ENCODE data around the gene NFIC. TPM values are rescaled to one million over a fixed set of nuclear protein-coding genes. Genes with fewer than 3 reads are reported as not detected.
A peak's percentile ranks its signal among the peaks of the same experiment; 100 is the strongest.
"Not testable (repeated sequence)": the region's sequence is repeated elsewhere in the genome, so short reads cannot be mapped to it uniquely, and the experiment has no call there.

The NFIC gene
- total RNA-seq, 2 donors from 2014 or later: 111 to 196 TPM

DNA sequence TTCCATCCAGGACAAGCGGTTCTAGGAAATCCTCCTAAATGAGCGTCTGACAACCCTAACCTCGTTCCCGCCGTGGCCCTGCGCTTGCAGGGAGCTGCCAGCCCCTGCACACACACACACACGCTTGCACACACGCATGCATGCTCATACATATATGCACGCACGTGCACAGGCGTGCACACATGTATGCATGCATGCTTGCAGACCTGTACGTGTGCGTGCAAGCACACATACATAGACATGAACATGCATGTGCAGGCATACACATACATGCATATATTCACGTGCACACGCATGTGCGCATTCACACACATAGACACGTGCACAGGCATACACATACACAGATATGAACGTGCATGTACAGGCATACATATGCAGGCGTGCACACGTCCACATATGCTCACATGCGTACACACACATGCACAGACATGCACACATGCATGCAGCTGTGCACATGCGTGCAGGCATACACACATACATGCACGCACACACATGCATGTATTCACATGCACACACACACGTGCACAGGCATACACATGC lies 78.4 kb downstream of the NFIC start:
- TF ChIP-seq, protein P1, sequence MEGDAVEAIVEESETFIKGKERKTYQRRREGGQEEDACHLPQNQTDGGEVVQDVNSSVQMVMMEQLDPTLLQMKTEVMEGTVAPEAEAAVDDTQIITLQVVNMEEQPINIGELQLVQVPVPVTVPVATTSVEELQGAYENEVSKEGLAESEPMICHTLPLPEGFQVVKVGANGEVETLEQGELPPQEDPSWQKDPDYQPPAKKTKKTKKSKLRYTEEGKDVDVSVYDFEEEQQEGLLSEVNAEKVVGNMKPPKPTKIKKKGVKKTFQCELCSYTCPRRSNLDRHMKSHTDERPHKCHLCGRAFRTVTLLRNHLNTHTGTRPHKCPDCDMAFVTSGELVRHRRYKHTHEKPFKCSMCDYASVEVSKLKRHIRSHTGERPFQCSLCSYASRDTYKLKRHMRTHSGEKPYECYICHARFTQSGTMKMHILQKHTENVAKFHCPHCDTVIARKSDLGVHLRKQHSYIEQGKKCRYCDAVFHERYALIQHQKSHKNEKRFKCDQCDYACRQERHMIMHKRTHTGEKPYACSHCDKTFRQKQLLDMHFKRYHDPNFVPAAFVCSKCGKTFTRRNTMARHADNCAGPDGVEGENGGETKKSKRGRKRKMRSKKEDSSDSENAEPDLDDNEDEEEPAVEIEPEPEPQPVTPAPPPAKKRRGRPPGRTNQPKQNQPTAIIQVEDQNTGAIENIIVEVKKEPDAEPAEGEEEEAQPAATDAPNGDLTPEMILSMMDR (IDR thresholded peaks at IDR 0.05): no peak
- H3K4me3 ChIP-seq: no peak overlapping the region
- no peaks in the 10 kb centered on the region for H3K9me3 ChIP-seq
- no peak for DNase-seq (ENCODE audit: low spot score)
- no peaks in the 10 kb centered on the region for H3K27me3 ChIP-seq
- H3K36me3 ChIP-seq: peaks cover 56% of the 10 kb centered on the region
- peak overlapping the region; percentile 44 to 53 for H3K27ac ChIP-seq
- H3K4me1 ChIP-seq: peaks cover 0 to 46% of the 10 kb centered on the region in 2 donors

DNA sequence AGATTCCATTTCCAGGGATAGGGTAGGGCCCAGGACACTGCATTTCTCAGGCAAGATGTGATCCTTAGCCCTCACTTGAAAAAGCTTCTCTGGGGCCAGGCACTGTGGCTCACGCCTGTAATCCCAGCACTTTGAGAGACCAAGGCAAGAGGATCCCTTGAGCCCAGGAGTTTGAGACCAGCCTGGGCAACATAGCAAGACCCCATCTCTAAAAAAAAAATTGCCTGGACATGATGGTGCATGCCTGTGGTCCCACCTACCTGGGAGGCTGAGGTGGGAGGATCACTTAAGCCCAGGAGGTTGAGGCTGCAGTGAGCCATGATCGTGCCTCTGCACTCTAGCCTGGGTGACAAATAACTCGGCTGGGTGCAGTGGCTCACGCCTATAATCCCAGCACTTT lies 80.3 kb downstream of the NFIC start:
- H3K4me3 ChIP-seq; H3K27me3 ChIP-seq; H3K9me3 ChIP-seq; DNase-seq (ENCODE audit: low spot score): not testable (repeated sequence)
- Histone ChIP-seq H3K4me1 (peaks cover 0 to 52% of the 10 kb centered on the region in 2 donors), H3K36me3 (peaks cover 61% of the 10 kb centered on the region), H3K27ac (peak overlapping the region in 1 of 2 donors; percentile 25)

DNA sequence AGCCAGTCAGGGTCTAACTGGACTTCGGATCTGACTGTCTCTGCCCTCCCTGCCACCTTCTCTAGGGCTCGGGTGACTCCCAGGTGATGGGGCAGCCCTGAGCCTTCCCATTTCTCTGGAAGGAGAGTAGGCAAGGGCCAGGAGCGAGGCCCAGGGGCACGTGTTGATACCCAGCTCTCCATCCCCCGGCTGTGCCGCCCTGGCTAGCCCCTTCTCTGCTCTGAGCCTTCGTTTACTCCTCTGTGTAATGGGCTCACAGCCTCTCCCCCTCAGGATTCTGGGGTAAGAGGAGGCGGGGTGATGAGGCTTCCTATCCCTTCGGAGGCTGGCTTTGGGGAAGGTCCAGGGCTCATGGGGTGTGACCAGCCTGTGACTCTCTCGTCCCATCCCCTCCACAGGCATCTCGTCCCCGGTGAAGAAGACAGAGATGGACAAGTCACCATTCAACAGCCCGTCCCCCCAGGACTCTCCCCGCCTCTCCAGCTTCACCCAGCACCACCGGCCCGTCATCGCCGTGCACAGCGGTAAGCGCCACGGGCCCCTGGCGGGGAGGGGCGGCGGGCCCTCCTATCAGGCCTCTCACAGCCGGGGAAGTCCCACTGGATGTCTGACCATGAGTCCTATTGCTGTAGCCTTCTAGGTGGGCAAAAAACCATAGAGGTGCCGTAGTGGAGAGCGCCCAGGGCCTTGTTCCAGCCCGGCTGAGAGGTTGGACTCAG lies 82.4 kb downstream of the NFIC start:
- H3K27me3 ChIP-seq: no peaks in the 10 kb centered on the region
- TF ChIP-seq, protein P1 (IDR thresholded peaks at IDR 0.05): no peak
- no peak overlapping the region for H3K4me3 ChIP-seq
- peaks cover 0 to 36% of the 10 kb centered on the region in 2 donors for H3K4me1 ChIP-seq
- DNase-seq (ENCODE audit: low spot score): no peak
- H3K9me3 ChIP-seq: no peaks in the 10 kb centered on the region
- peak overlapping the region; percentile 40 to 89 for H3K27ac ChIP-seq
- H3K36me3 ChIP-seq: peaks cover 77% of the 10 kb centered on the region

DNA sequence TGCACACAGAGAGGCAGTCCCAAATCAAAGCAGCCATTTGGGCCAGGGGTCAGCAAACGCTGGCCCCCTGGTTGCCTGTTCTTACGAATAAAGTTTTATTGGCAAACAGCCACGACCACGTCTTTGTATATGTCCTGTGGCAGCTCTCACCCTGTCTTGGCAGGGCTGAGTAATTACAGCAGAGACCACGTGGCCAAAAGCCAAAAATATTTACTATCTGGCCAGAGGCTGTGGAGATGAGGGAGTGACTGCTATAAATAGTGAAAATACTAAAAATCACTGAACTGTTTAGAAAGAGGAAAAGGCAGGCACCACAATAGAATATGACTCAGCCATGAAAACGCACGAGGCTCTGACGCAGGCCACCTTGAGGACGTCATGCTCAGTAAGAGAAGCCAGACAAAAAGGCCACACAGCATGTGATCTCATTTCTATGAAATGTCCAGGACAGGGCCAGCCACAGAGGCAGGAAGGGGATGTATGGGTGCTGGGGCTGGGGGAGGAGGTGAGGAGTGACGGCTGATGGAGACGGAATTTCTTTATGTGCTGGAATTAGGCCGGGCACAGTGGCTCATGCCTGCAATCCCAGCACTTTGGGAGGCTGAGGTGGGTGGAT lies 84.5 kb downstream of the NFIC start:
- Histone ChIP-seq H3K27ac (peak overlapping the region; percentile 89 to 94), H3K9me3 (no peaks in the 10 kb centered on the region), H3K36me3 (peaks cover 83% of the 10 kb centered on the region), H3K4me3 (no peak overlapping the region), H3K4me1 (peaks cover 0 to 15% of the 10 kb centered on the region in 2 donors), H3K27me3 (no peaks in the 10 kb centered on the region)
- DNase-seq (ENCODE audit: low spot score): peak; percentile 97
- TF ChIP-seq, protein P1 (IDR thresholded peaks at IDR 0.05): no peak

DNA sequence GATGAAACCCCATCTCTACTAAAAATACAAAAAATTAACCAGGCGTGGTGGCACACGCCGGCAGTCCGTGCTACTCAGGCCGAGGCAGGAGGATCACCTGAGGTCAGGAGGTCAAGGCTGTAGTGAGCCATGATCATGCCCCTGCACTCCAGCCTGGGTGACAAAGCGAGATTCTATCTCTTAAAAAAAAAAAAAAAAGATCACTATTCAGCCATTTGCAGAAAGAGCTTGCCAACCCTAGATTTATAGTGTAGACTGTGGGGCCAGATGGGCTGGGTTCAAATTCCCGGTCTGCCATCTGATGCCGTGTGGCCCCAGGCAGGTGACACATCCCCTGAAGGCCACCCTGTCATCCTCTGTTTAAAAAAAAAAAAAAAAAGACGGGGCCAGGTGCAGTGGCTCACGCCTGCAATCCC lies 85.1 kb downstream of the NFIC start:
- TF ChIP-seq, protein P1 (IDR thresholded peaks at IDR 0.05): no peak
- Histone ChIP-seq H3K27me3 (no peaks in the 10 kb centered on the region), H3K27ac (peak overlapping the region; percentile 89 to 94), H3K4me3 (no peak overlapping the region), H3K4me1 (peaks cover 0 to 18% of the 10 kb centered on the region in 2 donors), H3K36me3 (peaks cover 83% of the 10 kb centered on the region), H3K9me3 (no peaks in the 10 kb centered on the region)
- DNase-seq (ENCODE audit: low spot score): no peak

DNA sequence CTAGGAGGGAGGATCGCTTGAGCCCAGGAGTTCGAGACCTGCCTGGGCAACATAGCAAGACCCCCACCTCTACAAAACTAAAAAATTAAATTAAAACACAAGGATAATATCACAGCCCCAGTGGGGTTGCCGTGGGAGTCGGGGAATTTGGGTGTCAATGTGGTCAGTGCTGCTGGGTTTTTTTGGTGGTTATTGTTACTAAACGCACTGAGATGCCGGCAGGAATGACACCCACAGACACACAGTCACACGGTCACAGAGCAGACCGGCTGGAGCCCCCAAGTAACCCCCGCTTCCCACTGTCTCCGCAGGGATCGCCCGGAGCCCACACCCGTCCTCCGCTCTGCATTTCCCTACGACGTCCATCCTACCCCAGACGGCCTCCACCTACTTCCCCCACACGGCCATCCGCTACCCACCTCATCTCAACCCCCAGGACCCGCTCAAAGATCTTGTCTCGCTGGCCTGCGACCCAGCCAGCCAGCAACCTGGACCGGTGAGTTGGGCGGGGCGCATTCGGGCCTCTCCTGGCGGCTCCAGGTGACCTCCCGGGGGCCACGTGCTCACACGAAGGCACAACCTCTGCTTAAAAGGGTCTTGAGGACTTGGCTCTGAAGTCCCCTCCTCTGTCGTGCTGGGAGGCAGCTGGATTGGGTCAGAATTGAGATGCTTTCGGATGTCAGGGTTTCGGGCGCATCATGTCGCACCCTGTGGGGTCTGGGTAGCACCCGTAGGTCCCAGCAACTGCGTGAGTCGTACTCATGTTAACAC lies 86.0 kb downstream of the NFIC start:
- H3K36me3 ChIP-seq: peaks cover 87% of the 10 kb centered on the region
- DNase-seq (ENCODE audit: low spot score): no peak
- H3K27me3 ChIP-seq: no peaks in the 10 kb centered on the region
- H3K9me3 ChIP-seq: no peaks in the 10 kb centered on the region
- TF ChIP-seq, protein P1 (IDR thresholded peaks at IDR 0.05): no peak
- H3K4me1 ChIP-seq: peaks cover 0 to 27% of the 10 kb centered on the region in 2 donors
- peak overlapping the region; percentile 89 to 94 for H3K27ac ChIP-seq
- H3K4me3 ChIP-seq: no peak overlapping the region

DNA sequence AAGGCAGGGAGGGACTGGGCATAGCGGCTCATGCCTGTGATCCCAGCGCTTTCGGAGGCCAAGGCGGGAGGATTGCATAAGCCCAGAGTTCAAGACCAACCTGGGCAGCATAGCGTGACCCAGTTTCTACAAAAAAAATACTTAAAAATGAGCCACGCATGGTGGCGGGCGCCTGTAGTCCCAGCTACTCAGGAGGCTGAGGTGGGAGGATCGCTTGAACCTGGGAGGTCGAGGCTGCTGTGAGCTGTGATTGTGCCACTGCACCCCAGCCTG lies 86.5 kb downstream of the NFIC start:
- not testable (repeated sequence) for H3K27me3 ChIP-seq; H3K9me3 ChIP-seq; H3K4me3 ChIP-seq; DNase-seq (ENCODE audit: low spot score)
- Histone ChIP-seq H3K4me1 (peaks cover 0 to 33% of the 10 kb centered on the region in 2 donors), H3K27ac (peak overlapping the region; percentile 89 to 94), H3K36me3 (peaks cover 90% of the 10 kb centered on the region)
